Esophagus squamous epithelium (tissue), 5 donors: ENCODE measurements around the gene MAF. TPM values are rescaled to one million over a fixed set of nuclear protein-coding genes. Genes with fewer than 3 reads are reported as not detected.

Experiments used
- DNase-seq: peaks from one replicate; lab custom pipeline; 2025; lab: John Stamatoyannopoulos, UW
- H3K27ac ChIP-seq, 4 donors: fragments of 200-600 bp; sonication (generic); one replicate each; pipeline ENCODE4 v1.5.1; 2016 to 2019; ENCODE audit warnings: mild to moderate bottlenecking in 1 of 4
- H3K27me3 ChIP-seq, 4 donors: fragments of 200-600 bp; sonication (generic); 1 replicate in 3 of 4; 2 replicates in 1 of 4; pipeline versions ENCODE4 v1.5.1 to v1.6.0; 2017 to 2021; ENCODE audit warnings: antibody characterized with exemption in 1 of 4
- H3K36me3 ChIP-seq, 3 donors: fragments of 200-600 bp; sonication (generic); one replicate each; pipeline ENCODE4 v1.5.1; 2016 to 2019
- H3K4me1 ChIP-seq, 3 donors: fragments of 200-600 bp; sonication (generic); one replicate each; pipeline ENCODE4 v1.5.1; 2017 to 2019
- H3K4me3 ChIP-seq, 4 donors: fragments of 200-600 bp; sonication (generic); 1 replicate in 3 of 4; 2 replicates in 1 of 4; pipeline ENCODE4 v1.5.1; 2016 to 2019; ENCODE audit warnings: mild to moderate bottlenecking in 2 of 4, moderate library complexity in 1 of 4
- H3K9me3 ChIP-seq, 3 donors: fragments of 200-600 bp; sonication (generic); one replicate each; pipeline ENCODE4 v1.5.1; 2016 to 2019
- POLR2A ChIP-seq, 4 donors: fragments of 450-650 bp; IDR thresholded peaks; one replicate each; pipeline ENCODE4 v1.6.1; 2017; ENCODE audit warnings: antibody characterized with exemption in 4 of 4, mild to moderate bottlenecking in 4 of 4, moderate library complexity in 3 of 4
- WGBS, 2 donors: methylation state at CpG; one replicate each; pipeline ENCODE4 v1.1.5; 2018; 5-methylcytosine and 5-hydroxymethylcytosine counted together
- intact Hi-C: fragments of 100-400 bp; cut with DNase I; formaldehyde crosslinking; loops from one replicate; pipeline ENCODE4 v1.15.0; 2022
- total RNA-seq, 4 donors: library from RNA; depleted of rRNA; stranded (reverse); fragments of >200 nt; gene quantifications; one replicate each; pipeline ENCODE4 v1.1.0, GENCODE V29; 2016
- TF ChIP-seq, protein P1 (sequence below), 6 experiments: fragments of 450-650 bp in 4 of 6; fragments of 200-600 bp in 2 of 6; sonication (generic) in 2 of 6; IDR thresholded peaks; one replicate each; pipeline ENCODE4 v1.5.1; 2016 to 2019; ENCODE audit warnings: antibody characterized with exemption in 6 of 6, mild to moderate bottlenecking in 4 of 6, moderate library complexity in 4 of 6
- donor health status: DM: yes; HTN: yes; CAD: no.

The MAF gene
- total RNA-seq, 4 donors from 2014 or later = 18.9 to 52.6 (median 31.1) TPM

DNA sequence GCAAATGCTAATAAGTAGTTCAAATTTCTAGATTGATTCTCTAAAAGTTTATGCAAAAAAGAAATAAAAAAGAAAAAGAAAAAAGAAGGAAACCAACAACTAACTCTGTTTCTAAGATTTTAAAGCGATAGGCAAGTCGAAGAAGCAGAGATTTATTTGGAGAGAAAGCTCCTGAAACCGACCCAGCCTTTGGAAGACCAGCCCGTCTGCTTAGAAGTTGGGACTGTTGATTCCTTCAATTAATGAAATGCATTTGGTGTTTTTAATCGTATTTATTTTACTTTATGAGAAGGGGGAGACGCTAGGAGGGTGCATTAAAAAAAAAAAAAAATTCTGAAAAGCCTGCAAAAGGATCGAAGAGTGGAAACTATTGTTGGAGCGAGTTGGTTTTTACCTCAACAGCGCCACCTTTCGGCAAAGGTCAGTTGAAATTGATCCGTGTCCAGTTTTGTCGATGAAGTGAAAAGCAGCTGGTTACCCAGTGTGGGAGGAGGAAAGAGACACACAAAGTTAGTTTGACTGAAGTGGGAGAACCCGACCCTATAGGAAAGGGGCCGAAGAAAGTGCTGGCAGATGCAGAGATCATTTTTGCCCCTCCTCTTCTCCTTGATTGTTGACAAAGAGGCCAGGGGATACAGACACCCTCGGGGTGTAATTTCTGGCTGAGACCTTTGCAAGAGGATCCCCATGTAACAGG, 1.5 kb upstream of the MAF start:
- H3K9me3 ChIP-seq = no peaks in the 10 kb centered on the region
- no peaks in the 10 kb centered on the region for H3K36me3 ChIP-seq
- 1 to 2% methylated on average over 15 of the region's 15 CpGs for WGBS, 2 donors
- TF ChIP-seq, protein P1, sequence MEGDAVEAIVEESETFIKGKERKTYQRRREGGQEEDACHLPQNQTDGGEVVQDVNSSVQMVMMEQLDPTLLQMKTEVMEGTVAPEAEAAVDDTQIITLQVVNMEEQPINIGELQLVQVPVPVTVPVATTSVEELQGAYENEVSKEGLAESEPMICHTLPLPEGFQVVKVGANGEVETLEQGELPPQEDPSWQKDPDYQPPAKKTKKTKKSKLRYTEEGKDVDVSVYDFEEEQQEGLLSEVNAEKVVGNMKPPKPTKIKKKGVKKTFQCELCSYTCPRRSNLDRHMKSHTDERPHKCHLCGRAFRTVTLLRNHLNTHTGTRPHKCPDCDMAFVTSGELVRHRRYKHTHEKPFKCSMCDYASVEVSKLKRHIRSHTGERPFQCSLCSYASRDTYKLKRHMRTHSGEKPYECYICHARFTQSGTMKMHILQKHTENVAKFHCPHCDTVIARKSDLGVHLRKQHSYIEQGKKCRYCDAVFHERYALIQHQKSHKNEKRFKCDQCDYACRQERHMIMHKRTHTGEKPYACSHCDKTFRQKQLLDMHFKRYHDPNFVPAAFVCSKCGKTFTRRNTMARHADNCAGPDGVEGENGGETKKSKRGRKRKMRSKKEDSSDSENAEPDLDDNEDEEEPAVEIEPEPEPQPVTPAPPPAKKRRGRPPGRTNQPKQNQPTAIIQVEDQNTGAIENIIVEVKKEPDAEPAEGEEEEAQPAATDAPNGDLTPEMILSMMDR (IDR thresholded peaks at IDR 0.05) = peak; percentile 71 to 86 (median 80)
- TF ChIP-seq POLR2A (IDR thresholded peaks at IDR 0.05) = no peak
- DNase-seq = no peak
- H3K27me3 ChIP-seq = no peaks in the 10 kb centered on the region
- H3K4me3 ChIP-seq = peak overlapping the region; percentile 77 to 86 (median 84)
- H3K4me1 ChIP-seq = peaks cover 8 to 45% (median 10%) of the 10 kb centered on the region in 3 donors
- H3K27ac ChIP-seq = peak overlapping the region; percentile 92 to 98 (median 96)
- intact Hi-C loops = loop anchor here (10.0 kb wide), 1 partner anchor 1477 kb away; no protein-coding TSS in a partner anchor

DNA sequence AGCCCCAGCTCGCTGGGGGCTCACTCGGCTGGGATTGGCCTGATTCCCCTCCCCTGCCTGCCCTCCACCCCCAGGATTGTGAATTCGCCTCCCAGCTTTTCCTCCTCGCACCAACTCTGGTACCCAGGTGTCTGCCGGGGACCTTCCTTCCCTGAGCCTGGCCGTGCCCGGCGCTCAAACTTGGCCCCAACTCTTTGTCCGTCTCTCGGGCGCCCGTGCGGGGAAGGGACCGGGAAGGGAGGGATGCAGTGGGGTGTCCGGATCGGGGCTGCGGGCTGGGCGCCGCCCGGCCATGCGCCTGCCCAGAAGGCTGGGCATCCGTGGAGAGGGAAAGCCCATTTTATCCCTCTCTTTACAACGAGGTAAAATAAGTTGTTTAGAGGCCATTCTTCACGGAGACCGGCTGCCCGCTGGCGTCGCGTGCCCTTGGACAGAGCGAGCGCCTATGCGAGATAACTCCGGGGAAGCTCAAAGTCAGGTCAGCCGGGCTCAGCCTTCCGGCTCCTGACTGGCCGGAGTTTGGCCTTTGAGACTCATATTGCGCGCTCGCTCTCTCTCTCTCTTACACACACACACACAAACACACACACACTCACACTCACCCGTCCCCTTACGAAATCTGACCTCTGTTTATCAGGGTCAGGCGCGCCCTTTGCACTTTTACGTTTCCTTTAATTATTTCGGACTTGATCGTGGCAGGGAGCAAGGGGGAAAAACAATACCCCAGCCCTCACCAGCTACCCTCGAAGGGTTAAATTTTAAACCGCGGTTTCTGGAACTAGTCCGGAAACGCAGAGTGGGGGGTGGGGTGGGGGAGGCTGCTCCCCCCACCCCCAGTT, 774 bp upstream of the MAF start:
- intact Hi-C loops = loop anchor here (10.0 kb wide), 1 partner anchor 1477 kb away; no protein-coding TSS in a partner anchor

DNA sequence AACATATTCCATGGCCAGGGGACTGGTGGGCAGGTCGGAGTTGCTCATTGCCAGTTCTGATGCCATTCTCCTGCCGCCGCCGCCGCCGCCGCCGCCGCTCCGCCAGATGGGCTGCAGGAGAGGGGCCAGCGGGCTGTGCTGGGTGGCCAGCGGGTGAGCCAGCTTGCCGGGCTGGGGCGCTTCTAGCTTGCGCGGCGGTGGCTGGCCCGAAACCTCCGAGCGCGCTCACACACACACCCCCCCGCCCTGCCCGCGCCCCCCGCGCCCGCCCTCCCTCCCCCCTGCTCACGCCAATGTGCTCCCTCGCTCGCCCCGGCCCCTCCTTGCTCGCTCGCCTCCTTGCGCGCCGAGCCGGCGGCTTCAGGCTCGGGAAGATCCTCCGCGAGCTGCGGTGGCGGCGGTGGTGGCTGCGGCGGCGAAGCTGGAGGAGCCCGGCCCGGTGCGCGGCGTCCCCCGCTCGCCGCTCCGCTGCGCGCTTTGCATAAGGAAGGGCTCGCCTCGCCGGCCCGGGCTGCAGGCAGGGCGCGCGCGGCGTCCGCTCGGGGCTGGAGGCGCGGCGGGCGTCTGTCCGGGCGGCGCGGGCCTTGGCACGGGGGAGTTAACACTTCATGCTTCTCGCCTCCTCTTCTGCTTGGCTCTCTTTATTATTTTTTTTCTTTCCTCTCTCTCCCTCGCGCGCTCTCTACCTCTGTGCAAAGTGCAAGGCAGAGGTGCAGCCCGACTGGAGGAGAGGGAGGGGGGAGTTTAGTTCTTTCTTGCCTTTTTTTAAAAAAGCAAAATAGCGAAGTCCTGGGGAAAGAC, 500 bp downstream of the MAF start:
- intact Hi-C loops = loop anchor here (10.0 kb wide), 1 partner anchor 1475 kb away; no protein-coding TSS in a partner anchor
- TF ChIP-seq, protein P1 (IDR thresholded peaks at IDR 0.05) = no peak
- TF ChIP-seq POLR2A (IDR thresholded peaks at IDR 0.05) = peak in 1 of 4 donors; percentile 43
- peaks cover 8 to 47% (median 8%) of the 10 kb centered on the region in 3 donors for H3K4me1 ChIP-seq
- no peak for DNase-seq
- H3K27me3 ChIP-seq = no peaks in the 10 kb centered on the region
- peak overlapping the region; percentile 77 to 86 (median 84) for H3K4me3 ChIP-seq
- peak overlapping the region; percentile 92 to 98 (median 96) for H3K27ac ChIP-seq
- no peaks in the 10 kb centered on the region for H3K36me3 ChIP-seq
- WGBS, 2 donors = 0% methylated on average over 28 of the region's 84 CpGs; no CpG with 5 or more reads in 1 of the 2 donors
- H3K9me3 ChIP-seq = no peaks in the 10 kb centered on the region

More for the DNA sequence above, 774 bp upstream of the MAF start:
- Histone ChIP-seq H3K27ac (peak overlapping the region; percentile 92 to 98 (median 96)), H3K4me1 (peaks cover 8 to 44% (median 10%) of the 10 kb centered on the region in 3 donors), H3K36me3 (no peaks in the 10 kb centered on the region), H3K4me3 (peak overlapping the region; percentile 77 to 86 (median 84)), H3K9me3 (no peaks in the 10 kb centered on the region), H3K27me3 (no peaks in the 10 kb centered on the region)
- no peak for DNase-seq
- WGBS, 2 donors = 2 to 5% methylated on average over 33 to 42 of the region's 51 CpGs
- peak in 1 of 4 donors; percentile 30 for TF ChIP-seq POLR2A (IDR thresholded peaks at IDR 0.05)
- TF ChIP-seq, protein P1 (IDR thresholded peaks at IDR 0.05) = no peak

DNA sequence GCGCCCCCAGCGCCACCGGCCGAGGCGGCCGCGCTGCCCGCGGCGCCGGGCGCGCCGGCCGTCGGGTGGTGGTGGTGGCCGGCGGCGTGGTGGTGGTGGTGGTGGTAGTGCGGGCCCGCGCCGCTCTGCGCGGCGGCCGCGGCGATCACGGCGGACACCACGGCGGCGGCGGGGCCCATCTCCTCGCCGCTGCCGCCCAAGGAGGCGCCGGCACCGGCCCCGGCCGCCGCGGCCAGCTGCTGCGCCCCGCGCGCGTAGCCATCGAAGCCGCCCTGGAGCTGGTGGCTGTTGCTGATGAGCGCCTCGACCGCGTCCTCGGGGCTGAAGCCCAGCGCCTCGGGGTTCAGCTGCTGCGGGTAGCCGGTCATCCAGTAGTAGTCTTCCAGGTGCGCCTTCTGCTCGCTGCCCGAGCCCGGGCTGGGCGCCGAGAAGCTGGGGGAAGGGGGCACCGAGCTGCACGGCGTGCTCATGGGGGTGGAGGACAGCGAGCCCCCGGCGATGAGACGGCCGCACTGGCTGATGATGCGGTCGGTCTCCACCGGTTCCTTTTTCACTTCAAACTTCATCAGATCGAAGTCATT, 1.2 kb downstream of the MAF start:
- intact Hi-C loops = no loop called here
- WGBS, 2 donors = 0% methylated on average over 1 of the region's 79 CpGs; no CpG with 5 or more reads in 1 of the 2 donors

More for the DNA sequence above, 1.2 kb downstream of the MAF start:
- Histone ChIP-seq H3K9me3 (no peaks in the 10 kb centered on the region), H3K4me3 (peak overlapping the region; percentile 77 to 86 (median 84)), H3K27me3 (no peaks in the 10 kb centered on the region), H3K27ac (peak overlapping the region; percentile 92 to 98 (median 96)), H3K4me1 (peaks cover 8 to 54% (median 8%) of the 10 kb centered on the region in 3 donors), H3K36me3 (peaks cover 0 to 1% (median 0%) of the 10 kb centered on the region in 3 donors)
- no peak for DNase-seq
- no peak for TF ChIP-seq POLR2A (IDR thresholded peaks at IDR 0.05)
- TF ChIP-seq, protein P1 (IDR thresholded peaks at IDR 0.05) = no peak
